Measurements from ENCODE around the gene CDK14. TPM values are rescaled to one million over a fixed set of nuclear protein-coding genes. Genes with fewer than 3 reads are reported as not detected.

Gene CDK14
- polyA plus RNA-seq, 3 donors, result 1.7 to 2.5 (median 2.1) TPM

- Mint-ChIP-seq H3K27ac (peak overlapping the region in 1 of 7 donors; percentile 8), H3K4me3 (no peak overlapping the region), H3K36me3 (peaks cover 2 to 21% of the 10 kb centered on the region in 2 donors), H3K27me3 (ENCODE audit: low read depth in 3 of 3) (no peaks in the 10 kb centered on the region), H3K9me3 (no peaks in the 10 kb centered on the region), H3K4me1 (peaks cover 17% of the 10 kb centered on the region)
- Histone ChIP-seq H3K79me2 (ENCODE audit: insufficient read depth, low read length) (peaks cover 60% of the 10 kb centered on the region), H2AFZ (ENCODE audit: insufficient read depth, low read depth, low read length, poor library complexity, severe bottlenecking) (no peak overlapping the region), H3K36me3 (replicated peaks in 1 of 2; ENCODE audit: control insufficient read depth in 1 of 2, insufficient read depth in 2 of 2, low read length in 2 of 2) (peaks cover 0 to 6% of the 10 kb centered on the region in 2 donors), H3K4me2 (replicated peaks; ENCODE audit: extremely low read depth, low read length, poor library complexity, severe bottlenecking) (no peak overlapping the region), H3K27me3 (ENCODE audit: control insufficient read depth in 2 of 2, insufficient read depth in 2 of 2, low read length in 2 of 2) (no peaks in the 10 kb centered on the region), H3K4me3 (replicated peaks in 1 of 3; ENCODE audit: low read depth in 2 of 3, low read length in 3 of 3) (no peak overlapping the region), H3K27ac (ENCODE audit: low read depth in 1 of 2, low read length in 2 of 2) (no peak overlapping the region), H3K9me3 (replicated peaks in 1 of 2; ENCODE audit: control insufficient read depth in 1 of 2, insufficient read depth in 1 of 2, low read length in 2 of 2) (no peaks in the 10 kb centered on the region), H3K9ac (ENCODE audit: insufficient read depth, low read length, poor library complexity, severe bottlenecking) (no peak overlapping the region), H3K4me1 (ENCODE audit: control insufficient read depth in 1 of 2, insufficient read depth in 2 of 2, low read length in 2 of 2) (peaks cover 14 to 17% of the 10 kb centered on the region in 2 donors), H4K20me1 (ENCODE audit: insufficient read depth, low read length) (no peaks in the 10 kb centered on the region)
- TF ChIP-seq CTCF (IDR thresholded peaks at IDR 0.05), result no peak
- WGBS (ENCODE audit: insufficient coverage), result 100% methylated on average over 2 of the region's 2 CpGs
- intact Hi-C loops (cut with micrococcal nuclease), result no loop called here
- no peak for DNase-seq
Observed at GRCh38 chr7:90605055-90605454, 8.9 kb downstream of the CDK14 start.

DNA sequence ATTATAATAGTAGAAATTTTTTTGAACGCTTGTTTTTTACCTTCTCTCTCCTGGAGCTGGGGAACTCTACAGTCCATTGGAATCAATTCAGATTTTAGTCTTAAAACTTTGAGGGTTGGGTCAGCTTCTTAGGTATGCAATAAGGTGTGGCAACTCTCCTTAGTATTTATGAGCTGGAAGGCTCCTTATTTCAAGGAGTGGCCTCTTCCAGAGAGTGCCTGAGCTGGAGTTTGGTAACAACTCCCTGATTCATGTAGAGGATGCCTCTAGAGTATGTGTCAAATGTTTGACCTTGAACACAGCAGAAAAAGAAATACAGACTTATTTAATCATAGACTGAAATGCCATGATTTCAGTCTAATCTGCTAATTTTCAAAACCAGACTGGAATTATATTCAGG is 11.1 kb downstream of the CDK14 start:
- H2AFZ ChIP-seq (ENCODE audit: insufficient read depth, low read depth, low read length, poor library complexity, severe bottlenecking), result no peak overlapping the region
- Mint-ChIP-seq H3K4me1 (peaks cover 1% of the 10 kb centered on the region), H3K4me3 (no peak overlapping the region), H3K27me3 (ENCODE audit: low read depth in 3 of 3) (no peaks in the 10 kb centered on the region), H3K36me3 (peaks cover 12 to 33% of the 10 kb centered on the region in 2 donors), H3K27ac (no peak overlapping the region), H3K9me3 (no peaks in the 10 kb centered on the region)
- peaks cover 51% of the 10 kb centered on the region for H3K79me2 ChIP-seq (ENCODE audit: insufficient read depth, low read length)
- no peaks in the 10 kb centered on the region for H4K20me1 ChIP-seq (ENCODE audit: insufficient read depth, low read length)
- H3K27me3 ChIP-seq (ENCODE audit: control insufficient read depth in 2 of 2, insufficient read depth in 2 of 2, low read length in 2 of 2), result no peaks in the 10 kb centered on the region
- intact Hi-C loops (cut with micrococcal nuclease), result no loop called here
- H3K4me1 ChIP-seq (ENCODE audit: control insufficient read depth in 1 of 2, insufficient read depth in 2 of 2, low read length in 2 of 2), result no peaks in the 10 kb centered on the region
- H3K9me3 ChIP-seq (replicated peaks in 1 of 2; ENCODE audit: control insufficient read depth in 1 of 2, insufficient read depth in 1 of 2, low read length in 2 of 2), result no peaks in the 10 kb centered on the region
- H3K36me3 ChIP-seq (replicated peaks in 1 of 2; ENCODE audit: control insufficient read depth in 1 of 2, insufficient read depth in 2 of 2, low read length in 2 of 2), result peaks cover 0 to 6% of the 10 kb centered on the region in 2 donors
- no peak for DNase-seq
- no CpG with 5 or more reads among the region's 1 CpG for WGBS (ENCODE audit: insufficient coverage)
- no peak overlapping the region for H3K27ac ChIP-seq (ENCODE audit: low read depth in 1 of 2, low read length in 2 of 2)
- H3K9ac ChIP-seq (ENCODE audit: insufficient read depth, low read length, poor library complexity, severe bottlenecking), result no peak overlapping the region
- no peak overlapping the region for H3K4me3 ChIP-seq (replicated peaks in 1 of 3; ENCODE audit: low read depth in 2 of 3, low read length in 3 of 3)
- TF ChIP-seq CTCF (IDR thresholded peaks at IDR 0.05), result no peak
- H3K4me2 ChIP-seq (replicated peaks; ENCODE audit: extremely low read depth, low read length, poor library complexity, severe bottlenecking), result no peak overlapping the region
